NCI-H524 treated with DMSO at 0.1 percent for 48 hours (cell line): Measurements from ENCODE around the gene HECTD1.
"Not testable (repeated sequence)": the region's sequence is repeated elsewhere in the genome, so short reads cannot be mapped to it uniquely, and the experiment has no call there.

Experiments
- DNase-seq: peaks from one replicate; lab custom pipeline; 2025; lab: John Stamatoyannopoulos, UW

The HECTD1 gene

GRCh38 chr14:31194661-31195060 lies 12.9 kb downstream of the HECTD1 start:
- DNase-seq = no peak

GRCh38 chr14:31194095-31194494 lies 13.5 kb downstream of the HECTD1 start:
- no peak for DNase-seq

- not testable (repeated sequence) for DNase-seq
Measured at GRCh38 chr14:31192544-31192943, 15.0 kb downstream of the HECTD1 start.

GRCh38 chr14:31190717-31191263 lies 16.8 kb downstream of the HECTD1 start:
- no peak for DNase-seq

- no peak for DNase-seq
Measured at GRCh38 chr14:31190219-31190603, 17.4 kb downstream of the HECTD1 start.

- DNase-seq = no peak
Measured at GRCh38 chr14:31189346-31190218, 18.0 kb downstream of the HECTD1 start.

- DNase-seq = no peak
Measured at GRCh38 chr14:31188744-31189143, 18.8 kb downstream of the HECTD1 start.

- not testable (repeated sequence) for DNase-seq
Measured at GRCh38 chr14:31182016-31182415, 25.6 kb downstream of the HECTD1 start.

- no peak for DNase-seq
Measured at GRCh38 chr14:31181271-31181670, 26.3 kb downstream of the HECTD1 start.

- no peak for DNase-seq
Measured at GRCh38 chr14:31180299-31181051, 27.1 kb downstream of the HECTD1 start.

GRCh38 chr14:31174433-31174832 lies 33.2 kb downstream of the HECTD1 start:
- DNase-seq = no peak

- DNase-seq = no peak
Measured at GRCh38 chr14:31173120-31173837, 34.3 kb downstream of the HECTD1 start.

GRCh38 chr14:31172084-31172483 lies 35.5 kb downstream of the HECTD1 start:
- no peak for DNase-seq

- DNase-seq = no peak
Measured at GRCh38 chr14:31170411-31170810, 37.2 kb downstream of the HECTD1 start.

GRCh38 chr14:31169877-31170276 lies 37.7 kb downstream of the HECTD1 start:
- DNase-seq = no peak

- no peak for DNase-seq
Measured at GRCh38 chr14:31167032-31167431, 40.6 kb downstream of the HECTD1 start.

GRCh38 chr14:31166271-31166561 lies 41.4 kb downstream of the HECTD1 start:
- no peak for DNase-seq

GRCh38 chr14:31164115-31164514 lies 43.5 kb downstream of the HECTD1 start:
- no peak for DNase-seq

- no peak for DNase-seq
Measured at GRCh38 chr14:31162910-31163649, 44.5 kb downstream of the HECTD1 start.

- no peak for DNase-seq
Measured at GRCh38 chr14:31161274-31161673, 46.3 kb downstream of the HECTD1 start.

- DNase-seq = no peak
Measured at GRCh38 chr14:31159682-31160296, 47.8 kb downstream of the HECTD1 start.
